Activated CD4-positive, CD25-positive, alpha-beta regulatory T cell (primary cell): Measurements from ENCODE around the gene LHFPL2.

Source experiments
- DNase-seq, 4 experiments: peaks; one replicate each; lab custom pipeline; 2025; lab: John Stamatoyannopoulos, UW

Gene LHFPL2

GRCh38 chr5:78666041-78666444, 17.5 kb upstream of the LHFPL2 start:
- no peak for DNase-seq

- no peak for DNase-seq
Observed at GRCh38 chr5:78665534-78665933, 17.0 kb upstream of the LHFPL2 start.

- no peak for DNase-seq
Observed at GRCh38 chr5:78662323-78662722, 13.8 kb upstream of the LHFPL2 start.

- DNase-seq, result no peak
Observed at GRCh38 chr5:78661691-78662090, 13.1 kb upstream of the LHFPL2 start.

GRCh38 chr5:78661044-78661443, 12.5 kb upstream of the LHFPL2 start:
- DNase-seq, result no peak

- DNase-seq, result no peak
Observed at GRCh38 chr5:78660401-78660800, 11.8 kb upstream of the LHFPL2 start.

- no peak for DNase-seq
Observed at GRCh38 chr5:78659714-78660113, 11.1 kb upstream of the LHFPL2 start.

GRCh38 chr5:78659114-78659513, 10.5 kb upstream of the LHFPL2 start:
- no peak for DNase-seq

- DNase-seq, result no peak
Observed at GRCh38 chr5:78657201-78657600, 8.6 kb upstream of the LHFPL2 start.

- DNase-seq, result no peak
Observed at GRCh38 chr5:78655746-78656290, 7.2 kb upstream of the LHFPL2 start.

- no peak for DNase-seq
Observed at GRCh38 chr5:78654386-78654785, 5.8 kb upstream of the LHFPL2 start.

- DNase-seq, result no peak
Observed at GRCh38 chr5:78653681-78654366, 5.3 kb upstream of the LHFPL2 start.

- DNase-seq, result no peak
Observed at GRCh38 chr5:78653031-78653430, 4.5 kb upstream of the LHFPL2 start.

GRCh38 chr5:78651468-78651867, 2.9 kb upstream of the LHFPL2 start:
- DNase-seq, result no peak

GRCh38 chr5:78650531-78650930, 2.0 kb upstream of the LHFPL2 start:
- no peak for DNase-seq

GRCh38 chr5:78649861-78650496, 1.4 kb upstream of the LHFPL2 start:
- DNase-seq, result no peak

- DNase-seq, result no peak
Observed at GRCh38 chr5:78649211-78649695, 681 bp upstream of the LHFPL2 start.

- no peak for DNase-seq
Observed at GRCh38 chr5:78647838-78648358, 674 bp downstream of the LHFPL2 start.

GRCh38 chr5:78647351-78647818, 1.2 kb downstream of the LHFPL2 start:
- DNase-seq, result no peak

GRCh38 chr5:78644741-78645300, 3.8 kb downstream of the LHFPL2 start:
- DNase-seq, result no peak

GRCh38 chr5:78644129-78644528, 4.4 kb downstream of the LHFPL2 start:
- DNase-seq, result no peak

- DNase-seq, result no peak
Observed at GRCh38 chr5:78642701-78643100, 5.9 kb downstream of the LHFPL2 start.
